ENCODE data around the gene UGT2B7. TPM values are rescaled to one million over a fixed set of nuclear protein-coding genes. Genes with fewer than 3 reads are reported as not detected.

Gene UGT2B7
- total and polyA plus RNA-seq, 4 donors = 5.8 TPM; not detected in 3

- Histone ChIP-seq H3K9me3 (ENCODE audit: control insufficient read depth, low read length) (no peaks in the 10 kb centered on the region), H3K4me1 (ENCODE audit: control insufficient read depth in 1 of 2, insufficient read depth in 2 of 2, low read length in 2 of 2) (no peaks in the 10 kb centered on the region), H3K27me3 (ENCODE audit: control insufficient read depth in 1 of 2, insufficient read depth in 2 of 2, low read length in 1 of 2) (no peaks in the 10 kb centered on the region), H3K27ac (ENCODE audit: low read depth in 1 of 2, low read length in 2 of 2) (no peak overlapping the region), H3K4me3 (ENCODE audit: low read length in 2 of 2) (no peak overlapping the region), H3K36me3 (ENCODE audit: control insufficient read depth in 1 of 2, insufficient read depth in 2 of 2, low read length in 1 of 2) (no peaks in the 10 kb centered on the region)
- WGBS, 2 donors = 47 to 54% methylated on average over 4 of the region's 4 CpGs
- ATAC-seq (ENCODE audit: low FRiP score) (no peak), DNase-seq (no peak)
- intact Hi-C loops (cut with DNase I) = no loop called here
Observed at GRCh38 chr4:69056921-69057550, 39.2 kb upstream of the UGT2B7 start.

- no peaks in the 10 kb centered on the region for H3K27me3 ChIP-seq (ENCODE audit: control insufficient read depth in 1 of 2, insufficient read depth in 2 of 2, low read length in 1 of 2)
- no peak overlapping the region for H3K4me3 ChIP-seq (ENCODE audit: low read length in 2 of 2)
- intact Hi-C loops (cut with DNase I) = no loop called here
- ATAC-seq (ENCODE audit: low FRiP score) (no peak), DNase-seq (no peak)
- no peaks in the 10 kb centered on the region for H3K9me3 ChIP-seq (ENCODE audit: control insufficient read depth, low read length)
- no peaks in the 10 kb centered on the region for H3K36me3 ChIP-seq (ENCODE audit: control insufficient read depth in 1 of 2, insufficient read depth in 2 of 2, low read length in 1 of 2)
- H3K4me1 ChIP-seq (ENCODE audit: control insufficient read depth in 1 of 2, insufficient read depth in 2 of 2, low read length in 2 of 2) = no peaks in the 10 kb centered on the region
- 25 to 35% methylated on average over 5 of the region's 5 CpGs for WGBS, 2 donors
- H3K27ac ChIP-seq (ENCODE audit: low read depth in 1 of 2, low read length in 2 of 2) = no peak overlapping the region
Observed at GRCh38 chr4:69057620-69058409, 38.5 kb upstream of the UGT2B7 start.

- 81 to 83% methylated on average over 6 of the region's 6 CpGs for WGBS, 2 donors
Observed at GRCh38 chr4:69058410-69059059, 37.7 kb upstream of the UGT2B7 start.

GRCh38 chr4:69060651-69061308 lies 35.5 kb upstream of the UGT2B7 start:
- H3K27me3 ChIP-seq (ENCODE audit: control insufficient read depth in 1 of 2, insufficient read depth in 2 of 2, low read length in 1 of 2) = no peaks in the 10 kb centered on the region
- H3K9me3 ChIP-seq (ENCODE audit: control insufficient read depth, low read length) = no peaks in the 10 kb centered on the region
- H3K4me3 ChIP-seq (ENCODE audit: low read length in 2 of 2) = no peak overlapping the region
- no peak for ATAC-seq (ENCODE audit: low FRiP score)
- no peak for DNase-seq
- no peak overlapping the region for H3K27ac ChIP-seq (ENCODE audit: low read depth in 1 of 2, low read length in 2 of 2)
- intact Hi-C loops (cut with DNase I) = no loop called here
- H3K36me3 ChIP-seq (ENCODE audit: control insufficient read depth in 1 of 2, insufficient read depth in 2 of 2, low read length in 1 of 2) = no peaks in the 10 kb centered on the region
- 72 to 85% methylated on average over 5 of the region's 5 CpGs for WGBS, 2 donors
- no peaks in the 10 kb centered on the region for H3K4me1 ChIP-seq (ENCODE audit: control insufficient read depth in 1 of 2, insufficient read depth in 2 of 2, low read length in 2 of 2)

More at GRCh38 chr4:69058410-69059059, 37.7 kb upstream of the UGT2B7 start:
- no peaks in the 10 kb centered on the region for H3K36me3 ChIP-seq (ENCODE audit: control insufficient read depth in 1 of 2, insufficient read depth in 2 of 2, low read length in 1 of 2)
- no peak overlapping the region for H3K4me3 ChIP-seq (ENCODE audit: low read length in 2 of 2)
- H3K27me3 ChIP-seq (ENCODE audit: control insufficient read depth in 1 of 2, insufficient read depth in 2 of 2, low read length in 1 of 2) = no peaks in the 10 kb centered on the region
- no peak overlapping the region for H3K27ac ChIP-seq (ENCODE audit: low read depth in 1 of 2, low read length in 2 of 2)
- intact Hi-C loops (cut with DNase I) = no loop called here
- H3K4me1 ChIP-seq (ENCODE audit: control insufficient read depth in 1 of 2, insufficient read depth in 2 of 2, low read length in 2 of 2) = no peaks in the 10 kb centered on the region
- DNase-seq (no peak), ATAC-seq (ENCODE audit: low FRiP score) (no peak)
- H3K9me3 ChIP-seq (ENCODE audit: control insufficient read depth, low read length) = no peaks in the 10 kb centered on the region

GRCh38 chr4:69064391-69064790 lies 31.9 kb upstream of the UGT2B7 start:
- no peak for ATAC-seq (ENCODE audit: low FRiP score)
- WGBS, 2 donors = 71 to 74% methylated on average over 3 of the region's 3 CpGs
- intact Hi-C loops (cut with DNase I) = no loop called here

GRCh38 chr4:69066945-69067344 lies 29.3 kb upstream of the UGT2B7 start:
- no peak for DNase-seq
- Histone ChIP-seq H3K9me3 (ENCODE audit: control insufficient read depth, low read length) (no peaks in the 10 kb centered on the region), H3K4me1 (ENCODE audit: control insufficient read depth in 1 of 2, insufficient read depth in 2 of 2, low read length in 2 of 2) (no peaks in the 10 kb centered on the region), H3K27me3 (ENCODE audit: control insufficient read depth in 1 of 2, insufficient read depth in 2 of 2, low read length in 1 of 2) (no peaks in the 10 kb centered on the region), H3K36me3 (ENCODE audit: control insufficient read depth in 1 of 2, insufficient read depth in 2 of 2, low read length in 1 of 2) (no peaks in the 10 kb centered on the region), H3K27ac (ENCODE audit: low read depth in 1 of 2, low read length in 2 of 2) (no peak overlapping the region), H3K4me3 (ENCODE audit: low read length in 2 of 2) (no peak overlapping the region)
- intact Hi-C loops (cut with DNase I) = no loop called here
- no peak for ATAC-seq (ENCODE audit: low FRiP score)

More at GRCh38 chr4:69064391-69064790, 31.9 kb upstream of the UGT2B7 start:
- H3K9me3 ChIP-seq (ENCODE audit: control insufficient read depth, low read length) = no peaks in the 10 kb centered on the region
- DNase-seq = no peak
- H3K4me3 ChIP-seq (ENCODE audit: low read length in 2 of 2) = no peak overlapping the region
- H3K4me1 ChIP-seq (ENCODE audit: control insufficient read depth in 1 of 2, insufficient read depth in 2 of 2, low read length in 2 of 2) = no peaks in the 10 kb centered on the region
- H3K27ac ChIP-seq (ENCODE audit: low read depth in 1 of 2, low read length in 2 of 2) = no peak overlapping the region
- no peaks in the 10 kb centered on the region for H3K36me3 ChIP-seq (ENCODE audit: control insufficient read depth in 1 of 2, insufficient read depth in 2 of 2, low read length in 1 of 2)
- H3K27me3 ChIP-seq (ENCODE audit: control insufficient read depth in 1 of 2, insufficient read depth in 2 of 2, low read length in 1 of 2) = no peaks in the 10 kb centered on the region

GRCh38 chr4:69069085-69069484 lies 27.2 kb upstream of the UGT2B7 start:
- no peaks in the 10 kb centered on the region for H3K27me3 ChIP-seq (ENCODE audit: control insufficient read depth in 1 of 2, insufficient read depth in 2 of 2, low read length in 1 of 2)
- intact Hi-C loops (cut with DNase I) = no loop called here
- WGBS, 2 donors = 44 to 67% methylated on average over 2 of the region's 2 CpGs
- H3K27ac ChIP-seq (ENCODE audit: low read depth in 1 of 2, low read length in 2 of 2) = no peak overlapping the region
- DNase-seq (no peak), ATAC-seq (ENCODE audit: low FRiP score) (no peak)
- no peak overlapping the region for H3K4me3 ChIP-seq (ENCODE audit: low read length in 2 of 2)
- H3K9me3 ChIP-seq (ENCODE audit: control insufficient read depth, low read length) = no peaks in the 10 kb centered on the region
- no peaks in the 10 kb centered on the region for H3K4me1 ChIP-seq (ENCODE audit: control insufficient read depth in 1 of 2, insufficient read depth in 2 of 2, low read length in 2 of 2)
- H3K36me3 ChIP-seq (ENCODE audit: control insufficient read depth in 1 of 2, insufficient read depth in 2 of 2, low read length in 1 of 2) = no peaks in the 10 kb centered on the region

GRCh38 chr4:69070590-69070989 lies 25.7 kb upstream of the UGT2B7 start:
- no peaks in the 10 kb centered on the region for H3K9me3 ChIP-seq (ENCODE audit: control insufficient read depth, low read length)
- no peaks in the 10 kb centered on the region for H3K4me1 ChIP-seq (ENCODE audit: control insufficient read depth in 1 of 2, insufficient read depth in 2 of 2, low read length in 2 of 2)
- DNase-seq (no peak), ATAC-seq (ENCODE audit: low FRiP score) (no peak)
- intact Hi-C loops (cut with DNase I) = no loop called here
- no peaks in the 10 kb centered on the region for H3K36me3 ChIP-seq (ENCODE audit: control insufficient read depth in 1 of 2, insufficient read depth in 2 of 2, low read length in 1 of 2)
- H3K27ac ChIP-seq (ENCODE audit: low read depth in 1 of 2, low read length in 2 of 2) = no peak overlapping the region
- H3K4me3 ChIP-seq (ENCODE audit: low read length in 2 of 2) = no peak overlapping the region
- 43 to 59% methylated on average over 2 of the region's 2 CpGs for WGBS, 2 donors
- H3K27me3 ChIP-seq (ENCODE audit: control insufficient read depth in 1 of 2, insufficient read depth in 2 of 2, low read length in 1 of 2) = no peaks in the 10 kb centered on the region
